B cell (primary cell): ENCODE data around the gene PLCD4.

Experiments
- CTCF ChIP-seq: fragments of 200-600 bp; IDR thresholded peaks from one replicate; pipeline ENCODE4 v1.8.0; 2022; ENCODE audit warnings: antibody characterized with exemption, mild to moderate bottlenecking
- EZH2 ChIP-seq: IDR thresholded peaks from 2 replicates; pipeline ENCODE4 v1.6.1; 2012; ENCODE audit warnings: borderline replicate concordance, low read depth, mild to moderate bottlenecking, moderate library complexity, low read length; ENCODE audit not compliant: insufficient read depth, poor library complexity, severe bottlenecking

GRCh38 chr2:218631837-218632236 lies 24.1 kb downstream of the PLCD4 start:
- TF ChIP-seq CTCF (no peak), EZH2 (no peak)
